HG03439 (cell line): Measurements from ENCODE around the gene UTP4.

Experiments used
- ATAC-seq: cut with Tn5 transposase; IDR thresholded peaks from one replicate; pipeline ENCODE4 v1.9.1; 2021; ENCODE audit warnings: mild to moderate bottlenecking, moderate library complexity; ENCODE audit not compliant: unreplicated experiment

Gene UTP4

DNA sequence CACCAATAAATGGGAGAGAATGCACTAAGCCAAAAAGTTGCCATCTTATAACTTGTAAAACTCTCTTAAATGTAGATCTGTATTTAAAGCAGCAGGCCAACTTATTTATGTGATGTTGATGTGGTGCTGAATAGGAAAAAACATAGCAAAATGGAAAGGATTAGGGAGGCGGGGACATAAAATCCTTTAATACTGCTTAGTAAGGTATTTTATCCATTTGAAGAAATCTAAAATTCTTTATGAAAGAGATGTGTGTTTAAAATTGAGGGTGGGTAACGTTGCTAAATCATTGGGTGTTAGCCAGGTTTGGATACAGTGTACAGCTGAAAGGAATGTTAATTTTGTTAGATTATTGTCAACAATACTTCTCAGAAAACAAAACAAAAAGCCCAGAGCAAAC lies 68.8 kb downstream of the UTP4 start:
- no peak for ATAC-seq

DNA sequence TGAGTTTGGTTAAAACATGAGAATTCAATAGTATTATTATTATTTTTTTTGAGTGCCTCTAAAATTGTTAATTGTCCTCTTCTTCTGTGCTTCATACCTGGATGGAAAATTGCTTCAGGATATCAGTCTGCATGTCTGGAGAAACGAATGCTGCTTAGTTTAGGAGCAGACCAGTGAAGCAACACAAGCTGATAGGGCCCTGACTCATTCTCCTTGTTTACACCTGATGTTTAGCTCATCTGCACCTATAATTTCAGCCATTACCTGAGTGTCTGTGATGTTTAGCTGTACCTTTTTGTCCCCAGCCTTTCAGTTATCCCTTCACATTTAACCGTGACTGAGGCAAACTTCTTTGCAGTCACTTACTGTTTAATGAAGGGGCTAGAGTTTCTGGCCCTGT lies 69.3 kb downstream of the UTP4 start:
- no peak for ATAC-seq

- ATAC-seq: no peak
Measured at GRCh38 chr16:69204172-69204571, 71.7 kb downstream of the UTP4 start.

- ATAC-seq: no peak
Measured at GRCh38 chr16:69209735-69210134, 77.3 kb downstream of the UTP4 start.

DNA sequence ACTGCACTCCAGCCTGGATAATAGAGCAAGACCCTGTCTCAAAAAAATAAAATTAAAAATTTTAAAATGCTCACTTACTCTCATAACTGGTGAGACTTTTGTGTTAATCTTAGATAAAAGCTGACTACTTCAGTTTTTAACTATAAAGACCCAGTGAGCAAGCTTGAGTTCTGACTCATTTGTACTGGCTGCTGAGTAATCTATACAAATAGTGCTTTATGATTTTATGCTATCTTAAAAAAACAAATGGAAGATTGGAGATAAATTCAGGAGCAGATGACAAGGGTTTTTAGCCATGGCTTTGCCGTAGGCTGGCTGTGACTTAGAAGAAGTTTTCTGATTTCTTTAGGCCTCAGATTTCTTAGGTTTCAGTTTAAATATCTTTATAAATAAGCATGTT lies 85.0 kb downstream of the UTP4 start:
- no peak for ATAC-seq
